ENCODE data around the gene SERF2.

GRCh38 chr15:43746245-43746902, 45.7 kb upstream of the SERF2 start, which contains the start of gene PDIA3:
- TF ChIP-seq CTCF (IDR thresholded peaks at IDR 0.05), result peak in 4 of 6 experiments; percentile 29 to 54 (median 52)
- peak; percentile 94 to 98 for TF ChIP-seq POLR2A (IDR thresholded peaks at IDR 0.05)
